Activated T-cell treated with anti-CD3 and anti-CD28 coated beads, Interleukin-2, amount 50 U/mL, for 1 hour (primary cell): Measurements from ENCODE around the gene ARHGAP26.

Experiments used
- DNase-seq: peaks from one replicate; pipeline ENCODE4 v3.0.0-alpha.2; 2020

Gene ARHGAP26

GRCh38 chr5:143025376-143025775, 255.2 kb downstream of the ARHGAP26 start:
- DNase-seq, result no peak

- no peak for DNase-seq
Observed at GRCh38 chr5:143025971-143026370, 255.8 kb downstream of the ARHGAP26 start.

GRCh38 chr5:143026380-143026779, 256.2 kb downstream of the ARHGAP26 start:
- no peak for DNase-seq

GRCh38 chr5:143029293-143029692, 259.1 kb downstream of the ARHGAP26 start:
- DNase-seq, result no peak

- no peak for DNase-seq
Observed at GRCh38 chr5:143030349-143030748, 260.2 kb downstream of the ARHGAP26 start.

- no peak for DNase-seq
Observed at GRCh38 chr5:143031781-143032580, 261.8 kb downstream of the ARHGAP26 start.

GRCh38 chr5:143032581-143032836, 262.3 kb downstream of the ARHGAP26 start:
- no peak for DNase-seq

GRCh38 chr5:143033535-143034250, 263.5 kb downstream of the ARHGAP26 start:
- DNase-seq, result no peak

GRCh38 chr5:143036146-143036927, 266.2 kb downstream of the ARHGAP26 start:
- DNase-seq, result no peak

- no peak for DNase-seq
Observed at GRCh38 chr5:143037071-143037470, 266.9 kb downstream of the ARHGAP26 start.

GRCh38 chr5:143037708-143038107, 267.5 kb downstream of the ARHGAP26 start:
- DNase-seq, result no peak

- no peak for DNase-seq
Observed at GRCh38 chr5:143040622-143041021, 270.4 kb downstream of the ARHGAP26 start.

GRCh38 chr5:143041461-143041860, 271.3 kb downstream of the ARHGAP26 start:
- no peak for DNase-seq

GRCh38 chr5:143041972-143042770, 272.0 kb downstream of the ARHGAP26 start:
- DNase-seq, result no peak

- no peak for DNase-seq
Observed at GRCh38 chr5:143044265-143044664, 274.1 kb downstream of the ARHGAP26 start.

- DNase-seq, result no peak
Observed at GRCh38 chr5:143045062-143045461, 274.9 kb downstream of the ARHGAP26 start.

GRCh38 chr5:143046314-143046713, 276.1 kb downstream of the ARHGAP26 start:
- DNase-seq, result no peak

GRCh38 chr5:143047091-143047490, 276.9 kb downstream of the ARHGAP26 start:
- no peak for DNase-seq

- DNase-seq, result no peak
Observed at GRCh38 chr5:143050183-143050582, 280.0 kb downstream of the ARHGAP26 start.

GRCh38 chr5:143051244-143052058, 281.3 kb downstream of the ARHGAP26 start:
- DNase-seq, result no peak

GRCh38 chr5:143052967-143053682, 282.9 kb downstream of the ARHGAP26 start:
- no peak for DNase-seq
